Measurements from ENCODE around the gene EXOSC3. TPM values are rescaled to one million over a fixed set of nuclear protein-coding genes. Genes with fewer than 3 reads are reported as not detected.
"Not testable (repeated sequence)": the region's sequence is repeated elsewhere in the genome, so short reads cannot be mapped to it uniquely, and the experiment has no call there.

The EXOSC3 gene
- total RNA-seq, 2 experiments from 2014 or later: 121 to 131 TPM

GRCh38 chr9:37784291-37784615 lies 611 bp downstream of the EXOSC3 start:
- CTCF ChIA-PET: interaction anchor here (0.8 to 1.7 kb wide), 5 partner anchors 9 to 303 kb away, joined by 3 to 5 read pairs (median 4); partner anchors contain the start of genes DCAF10 and TOMM5

GRCh38 chr9:37778534-37778933 lies 6.3 kb downstream of the EXOSC3 start:
- POLR2A ChIA-PET: no interaction called here
- CTCF ChIA-PET: interaction anchor here (1.2 kb wide), 1 partner anchor 22 kb away, joined by 3 read pairs; the partner anchor contains the start of gene DCAF10

More at GRCh38 chr9:37784291-37784615, 611 bp downstream of the EXOSC3 start:
- POLR2A ChIA-PET: interaction anchor here (0.6 to 2.3 kb wide), 3 partner anchors 13 to 23 kb away, joined by 4 to 19 read pairs (median 6); partner anchors contain the start of gene DCAF10

- ChIA-PET CTCF (no interaction called here), POLR2A (no interaction called here)
Measured at GRCh38 chr9:37776328-37776727, 8.5 kb downstream of the EXOSC3 start.

- POLR2A ChIA-PET: interaction anchor here (1.0 kb wide), 1 partner anchor 38 kb away, joined by 3 read pairs; no protein-coding TSS in a partner anchor
Measured at GRCh38 chr9:37775216-37775919, 9.5 kb downstream of the EXOSC3 start.

GRCh38 chr9:37769995-37770394 lies 14.9 kb downstream of the EXOSC3 start:
- ChIA-PET POLR2A (no interaction called here), CTCF (no interaction called here)

More at GRCh38 chr9:37775216-37775919, 9.5 kb downstream of the EXOSC3 start:
- CTCF ChIA-PET: interaction anchor here (1.4 kb wide), 1 partner anchor 9 kb away, joined by 4 read pairs; the partner anchor contains the start of gene EXOSC3

GRCh38 chr9:37769306-37769705 lies 15.6 kb downstream of the EXOSC3 start:
- CTCF ChIA-PET: no interaction called here
- POLR2A ChIA-PET: no interaction called here

- CTCF ChIA-PET, POLR2A ChIA-PET: not testable (repeated sequence)
Measured at GRCh38 chr9:37765263-37765662, 19.6 kb downstream of the EXOSC3 start.

- ChIA-PET POLR2A (no interaction called here), CTCF (no interaction called here)
Measured at GRCh38 chr9:37761511-37761910, 23.4 kb downstream of the EXOSC3 start.

GRCh38 chr9:37760416-37761161 lies 24.3 kb downstream of the EXOSC3 start:
- ChIA-PET POLR2A (no interaction called here), CTCF (interaction anchor here (0.7 kb wide), 1 partner anchor 13 kb away, joined by 3 read pairs; no protein-coding TSS in a partner anchor)

GRCh38 chr9:37758747-37759146 lies 26.1 kb downstream of the EXOSC3 start:
- CTCF ChIA-PET: no interaction called here
- POLR2A ChIA-PET: interaction anchor here (1.1 kb wide), 1 partner anchor 167 kb away, joined by 3 read pairs; the partner anchor contains the start of gene TOMM5

- CTCF ChIA-PET: no interaction called here
- POLR2A ChIA-PET: interaction anchor here (1.1 kb wide), 1 partner anchor 150 kb away, joined by 3 read pairs; no protein-coding TSS in a partner anchor
Measured at GRCh38 chr9:37753489-37754190, 31.2 kb downstream of the EXOSC3 start, which contains the start of gene TRMT10B. Gene TRMT10B, plus strand, starts transcription at chr9:37753805. Its CDS starts 8,127 bp downstream, at chr9:37761932.

GRCh38 chr9:37752642-37753488 lies 32.0 kb downstream of the EXOSC3 start:
- POLR2A ChIA-PET: interaction anchor here (1.1 kb wide), 1 partner anchor 150 kb away, joined by 3 read pairs; no protein-coding TSS in a partner anchor
- CTCF ChIA-PET: no interaction called here

- CTCF ChIA-PET, POLR2A ChIA-PET: not testable (repeated sequence)
Measured at GRCh38 chr9:37752112-37752511, 32.8 kb downstream of the EXOSC3 start.

- CTCF ChIA-PET, POLR2A ChIA-PET: not testable (repeated sequence)
Measured at GRCh38 chr9:37751704-37752103, 33.2 kb downstream of the EXOSC3 start.

- CTCF ChIA-PET: no interaction called here
- POLR2A ChIA-PET: no interaction called here
Measured at GRCh38 chr9:37751186-37751585, 33.7 kb downstream of the EXOSC3 start.

- ChIA-PET POLR2A (no interaction called here), CTCF (interaction anchor here (0.6 to 1.4 kb wide), 3 partner anchors 8 to 94 kb away, joined by 3 to 4 read pairs (median 3); no protein-coding TSS in a partner anchor)
Measured at GRCh38 chr9:37749129-37749528, 35.7 kb downstream of the EXOSC3 start.

- CTCF ChIA-PET: interaction anchor here (1.0 kb wide), 1 partner anchor 13 kb away, joined by 3 read pairs; no protein-coding TSS in a partner anchor
- POLR2A ChIA-PET: no interaction called here
Measured at GRCh38 chr9:37747271-37747753, 37.6 kb downstream of the EXOSC3 start.

- ChIA-PET CTCF (no interaction called here), POLR2A (no interaction called here)
Measured at GRCh38 chr9:37746448-37747270, 38.2 kb downstream of the EXOSC3 start.

Measured in activated CD8-positive, alpha-beta memory T cell treated with anti-CD3 and anti-CD28 coated beads for 36 hours (primary cell).